GM21717 (cell line): ENCODE data around the gene IFFO2.

Experiments
- ATAC-seq: cut with Tn5 transposase; IDR thresholded peaks from one replicate; pipeline ENCODE4 v1.9.1; 2021; ENCODE audit warnings: mild to moderate bottlenecking, moderate library complexity; ENCODE audit not compliant: unreplicated experiment

IFFO2 gene

GRCh38 chr1:18938008-18938706 lies 18.3 kb downstream of the IFFO2 start:
- ATAC-seq = no peak

- ATAC-seq = no peak
These were observed 18.9 kb downstream of the IFFO2 start for GRCh38 chr1:18937539-18937938.

DNA sequence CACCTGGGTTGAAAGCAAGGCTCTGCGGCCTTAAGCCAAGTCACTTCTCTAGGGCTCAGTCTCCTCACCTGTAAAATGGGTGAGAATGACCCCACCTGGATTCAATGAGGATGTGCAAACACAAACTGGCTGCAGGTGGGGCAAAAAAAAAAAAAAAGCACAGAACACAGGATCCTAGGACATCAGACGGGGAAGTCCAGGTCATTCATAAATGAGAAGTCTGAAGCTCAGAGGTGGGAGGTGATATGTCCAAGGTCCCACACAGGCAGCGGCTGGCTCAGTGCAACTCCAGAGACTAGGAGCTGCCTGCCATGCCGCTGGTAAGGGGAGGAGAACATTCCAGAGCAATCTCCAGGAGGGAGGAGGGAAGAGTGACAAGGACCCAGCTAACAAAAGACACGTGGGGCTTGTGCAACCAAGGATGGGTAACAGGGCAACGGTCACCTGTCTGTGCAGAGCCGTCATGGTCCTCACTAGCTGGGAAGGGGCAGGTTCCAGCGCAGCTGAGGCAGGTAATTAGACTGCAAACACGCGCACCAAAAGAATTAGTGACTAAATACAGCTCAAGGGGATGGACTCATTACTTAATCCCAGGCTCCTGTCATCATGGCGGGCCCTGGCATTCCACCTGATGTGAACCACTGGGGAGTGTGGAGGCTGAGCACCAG lies 19.5 kb downstream of the IFFO2 start:
- ATAC-seq = no peak

GRCh38 chr1:18936471-18936813 lies 20.0 kb downstream of the IFFO2 start:
- ATAC-seq = no peak

GRCh38 chr1:18934205-18935000 lies 22.1 kb downstream of the IFFO2 start:
- ATAC-seq = no peak

GRCh38 chr1:18932879-18933278 lies 23.6 kb downstream of the IFFO2 start:
- ATAC-seq = no peak

DNA sequence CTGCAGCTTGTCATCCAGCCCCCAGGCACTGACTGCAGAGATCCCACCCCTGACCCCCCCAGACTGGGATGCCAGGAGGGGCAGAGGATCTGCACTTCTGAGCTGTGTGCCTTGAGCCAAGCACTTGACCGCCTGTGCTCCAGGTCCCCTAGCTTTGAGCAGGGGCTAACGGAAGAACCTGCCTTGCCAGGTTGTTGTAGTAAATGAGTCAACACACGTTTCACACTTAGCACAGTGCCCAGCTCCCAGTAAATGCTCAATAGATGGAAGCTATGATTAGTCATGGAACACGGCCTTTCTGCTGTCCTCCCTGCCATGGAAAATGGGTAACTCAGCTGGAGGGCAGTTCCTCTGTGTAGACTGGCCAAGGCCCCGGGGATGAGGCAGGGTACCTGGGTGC lies 24.1 kb downstream of the IFFO2 start:
- no peak for ATAC-seq

DNA sequence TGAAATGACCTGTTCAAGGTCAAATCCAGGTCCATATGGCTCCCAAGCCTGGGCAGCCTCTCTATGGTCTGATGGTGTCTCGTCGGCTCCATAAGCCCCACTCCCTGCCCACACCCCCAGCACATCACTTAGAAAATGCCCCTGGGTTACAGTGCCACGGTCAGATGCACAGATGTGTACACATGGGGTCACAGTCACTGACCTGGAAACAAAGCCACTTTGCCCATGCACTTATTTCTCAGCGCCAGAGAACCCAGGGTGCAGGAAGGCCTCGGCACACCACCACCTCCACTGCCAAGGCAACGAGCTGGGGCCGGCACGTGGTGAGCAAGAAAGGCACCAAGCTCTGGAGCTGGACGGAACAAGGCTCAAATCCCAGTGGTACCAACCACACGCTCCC lies 24.7 kb downstream of the IFFO2 start:
- no peak for ATAC-seq

- ATAC-seq = no peak
These were observed 26.8 kb downstream of the IFFO2 start for GRCh38 chr1:18929686-18930085.

DNA sequence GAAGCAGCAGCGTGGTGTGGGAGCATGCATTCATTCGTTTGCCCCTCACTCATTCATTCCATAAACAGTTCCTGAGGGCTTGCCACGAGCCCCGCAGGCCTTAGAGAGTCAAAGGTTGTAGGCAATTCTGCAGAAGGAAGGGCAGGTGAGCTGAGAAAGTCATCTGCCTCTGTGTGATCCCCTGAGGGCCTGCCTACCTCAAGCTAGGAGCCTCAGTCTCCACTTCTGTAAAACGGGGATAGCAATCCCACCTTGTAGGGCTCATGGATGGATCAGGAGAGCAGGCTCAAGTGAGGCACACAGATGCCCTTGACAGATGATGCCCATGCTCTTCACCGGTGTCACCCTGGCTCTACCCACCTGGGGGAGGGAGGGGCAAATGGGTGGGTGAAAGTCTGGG lies 27.5 kb downstream of the IFFO2 start:
- no peak for ATAC-seq

GRCh38 chr1:18928406-18928805 lies 28.1 kb downstream of the IFFO2 start:
- ATAC-seq = no peak

GRCh38 chr1:18927654-18928272 lies 28.7 kb downstream of the IFFO2 start:
- ATAC-seq = peak; percentile 37

DNA sequence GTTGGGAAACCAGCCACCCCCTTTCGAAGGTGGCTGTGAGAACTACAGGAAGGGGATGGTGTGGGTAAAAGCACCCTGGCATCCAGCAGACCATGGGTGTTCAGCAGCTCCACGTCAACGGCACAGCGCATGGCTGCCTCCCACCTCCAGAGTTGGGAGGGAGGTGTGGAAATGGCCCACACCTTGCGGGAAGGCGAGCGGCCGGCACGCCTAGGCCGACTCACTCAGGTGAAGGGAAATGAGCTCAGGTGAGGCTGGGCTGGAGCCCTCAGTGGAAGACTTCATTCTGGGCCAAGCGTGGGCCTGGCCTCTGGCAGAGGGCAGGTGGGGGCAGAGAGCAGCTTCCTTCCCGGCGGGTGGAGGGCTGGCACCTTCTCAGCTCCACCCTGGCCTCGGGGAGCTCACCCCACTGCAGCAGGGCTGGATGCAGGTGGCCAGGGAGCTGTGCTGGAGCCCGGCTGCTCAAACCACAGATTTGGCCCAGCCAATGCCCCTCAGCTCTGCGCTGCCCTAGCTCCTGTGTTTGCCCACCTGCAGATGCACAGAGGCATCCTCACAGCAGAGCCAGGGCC lies 29.3 kb downstream of the IFFO2 start:
- peak; percentile 16 for ATAC-seq

DNA sequence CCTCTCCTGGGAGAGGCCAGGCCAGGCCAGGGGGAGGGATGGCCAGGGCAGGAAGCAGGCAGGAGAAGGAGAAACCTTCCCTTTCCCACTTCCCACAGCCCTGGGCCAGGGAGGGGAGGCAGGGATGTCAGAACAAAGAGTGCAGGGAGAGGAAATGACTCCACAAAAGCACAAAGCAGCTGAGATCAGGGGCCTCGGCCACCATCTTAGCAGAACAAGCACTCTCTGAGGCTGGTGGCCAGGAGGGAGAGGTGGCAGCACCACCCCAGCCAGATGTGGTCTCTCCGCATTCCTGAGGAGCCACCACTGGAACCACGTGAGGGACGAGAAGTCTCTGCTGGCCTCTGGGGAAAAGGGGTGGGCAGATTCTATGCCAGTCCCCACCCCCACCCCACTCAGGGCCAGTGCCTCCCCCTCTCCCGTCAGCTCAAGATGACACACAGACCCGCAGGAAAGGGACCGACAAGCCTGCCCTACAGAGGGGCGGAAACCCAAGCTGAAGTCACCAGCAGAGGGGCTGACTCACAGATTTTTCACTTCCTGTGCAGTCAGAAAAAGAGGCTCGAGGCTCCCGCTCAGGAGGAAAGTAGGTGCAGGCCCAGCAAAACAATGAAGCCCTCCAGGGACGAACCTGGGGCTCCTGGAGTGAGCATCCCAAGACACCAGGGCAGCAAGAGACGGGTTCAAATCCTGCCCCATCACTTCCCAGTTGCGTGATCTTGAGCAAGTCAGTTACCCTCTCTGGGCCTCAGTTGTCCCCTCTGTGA lies 30.0 kb downstream of the IFFO2 start:
- ATAC-seq = peak; percentile 68

- no peak for ATAC-seq
These were observed 31.2 kb downstream of the IFFO2 start for GRCh38 chr1:18925279-18925678.

- no peak for ATAC-seq
These were observed 32.2 kb downstream of the IFFO2 start for GRCh38 chr1:18924221-18924691.

- ATAC-seq = no peak
These were observed 32.7 kb downstream of the IFFO2 start for GRCh38 chr1:18923756-18924211.

DNA sequence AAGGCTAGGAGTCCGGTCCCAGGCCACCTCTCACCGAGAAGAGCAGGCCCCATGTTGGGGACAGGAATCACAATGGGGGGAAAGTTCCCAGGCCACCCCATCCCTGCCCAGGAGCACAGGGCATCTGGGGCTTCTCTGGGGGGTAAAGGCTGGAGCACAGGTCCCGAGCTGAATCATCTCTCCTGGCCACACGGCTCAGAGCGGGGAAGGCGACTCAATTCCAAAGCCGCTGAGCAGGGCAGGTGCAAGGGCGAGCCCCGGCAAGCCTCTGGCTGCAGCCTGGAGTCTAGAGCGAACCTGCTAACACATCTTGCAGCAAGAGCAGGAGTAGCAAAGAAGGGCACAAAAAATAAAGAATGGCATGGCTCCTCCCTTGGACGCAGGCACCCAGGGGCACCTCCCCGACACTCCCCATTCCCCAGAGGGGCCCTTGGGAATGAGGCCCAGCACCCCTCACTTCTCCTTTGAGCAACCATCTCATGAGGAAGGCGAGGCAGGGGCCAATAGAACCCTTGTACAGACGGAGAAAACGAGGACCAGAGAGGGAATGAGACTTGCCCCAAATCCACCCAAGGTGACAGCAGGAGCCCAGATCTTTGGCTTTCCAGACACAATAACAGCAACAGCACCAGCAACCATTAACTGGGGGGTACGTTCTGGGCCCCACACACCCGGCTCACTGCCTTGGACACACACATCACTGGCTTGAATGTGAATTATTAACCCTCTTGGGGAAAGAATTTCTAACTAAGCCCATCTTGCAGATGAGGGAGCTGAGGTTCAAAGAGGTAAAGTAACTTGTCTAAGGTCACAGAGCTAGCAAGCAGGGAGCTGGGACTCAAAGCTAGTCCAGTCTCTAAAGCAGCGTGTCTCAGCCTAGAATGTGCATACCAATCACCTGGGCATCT lies 33.4 kb downstream of the IFFO2 start:
- ATAC-seq = no peak

GRCh38 chr1:18922319-18922726 lies 34.2 kb downstream of the IFFO2 start:
- no peak for ATAC-seq
